Spleen (tissue), 11 donors: ENCODE measurements around the gene FARP1. TPM values are rescaled to one million over a fixed set of nuclear protein-coding genes. Genes with fewer than 3 reads are reported as not detected.
A peak's percentile ranks its signal among the peaks of the same experiment; 100 is the strongest.

Experiments used
- DNase-seq: peaks from one replicate; pipeline ENCODE4 v3.0.0-alpha.2; 2020
- H3K27ac ChIP-seq, 8 donors: fragments of 200-600 bp; sonication (generic) in 7 of 8; 1 replicate in 4 of 8; 2 replicates in 4 of 8; pipeline versions ENCODE4 v1.5.0 to v1.8.0; 2016 to 2021; ENCODE audit warnings: inconsistent platforms in 4 of 8, mild to moderate bottlenecking in 4 of 8, moderate library complexity in 1 of 8
- H3K27me3 ChIP-seq, 7 donors: fragments of 200-600 bp; sonication (generic) in 6 of 7; replicated peaks in 1 of 7; 1 replicate in 4 of 7; 2 replicates in 3 of 7; pipeline versions ENCODE4 v1.5.0 to v1.8.0; 2016 to 2021; ENCODE audit warnings: inconsistent platforms in 3 of 7, mild to moderate bottlenecking in 1 of 7
- H3K36me3 ChIP-seq, 6 donors: fragments of 200-600 bp; sonication (generic) in 5 of 6; 1 replicate in 4 of 6; 2 replicates in 2 of 6; pipeline versions ENCODE4 v1.5.0 to v1.8.0; 2016 to 2021; ENCODE audit warnings: inconsistent platforms in 2 of 6
- H3K4me1 ChIP-seq, 6 donors: fragments of 200-600 bp; sonication (generic) in 5 of 6; 1 replicate in 3 of 6; 2 replicates in 3 of 6; pipeline versions ENCODE4 v1.5.0 to v1.8.0; 2016 to 2021; ENCODE audit warnings: inconsistent platforms in 3 of 6
- H3K4me3 ChIP-seq, 8 donors: fragments of 200-600 bp; sonication (generic) in 7 of 8; 1 replicate in 4 of 8; 2 replicates in 4 of 8; pipeline versions ENCODE4 v1.5.0 to v1.8.0; 2016 to 2021; ENCODE audit warnings: inconsistent platforms in 4 of 8, mild to moderate bottlenecking in 4 of 8, moderate library complexity in 2 of 8
- H3K9me3 ChIP-seq, 8 donors: fragments of 200-600 bp; sonication (generic) in 7 of 8; 1 replicate in 4 of 8; 2 replicates in 4 of 8; pipeline versions ENCODE4 v1.5.0 to v1.8.0; 2016 to 2021; ENCODE audit warnings: inconsistent platforms in 4 of 8
- POLR2A ChIP-seq, 3 donors: fragments of 450-650 bp; IDR thresholded peaks; one replicate each; pipeline ENCODE4 v1.5.1; 2017; ENCODE audit warnings: antibody characterized with exemption in 3 of 3, mild to moderate bottlenecking in 1 of 3
- POLR2AphosphoS5 ChIP-seq, 3 donors: sonication (generic); formaldehyde crosslinking; IDR thresholded peaks; one replicate each; pipeline ENCODE4 v1.5.1; 2017; ENCODE audit warnings: antibody characterized with exemption in 3 of 3
- WGBS, 5 donors: extraction: QIAGEN DNeasy Blood & Tissue Kit in 3 of 5; methylation state at CpG; one replicate each; pipeline versions ENCODE4 v1.1.5 to v1.1.7; 2013 to 2018; 5-methylcytosine and 5-hydroxymethylcytosine counted together
- intact Hi-C: fragments of 100-400 bp; cut with DNase I; formaldehyde crosslinking; loops from one replicate; pipeline ENCODE4 v1.15.0; 2023; ENCODE audit warnings: low total_unique reads
- polyA plus RNA-seq, 3 donors: library from polyadenylated mRNA; stranded (reverse); fragments of 200-250 nt; gene quantifications; one replicate each; pipeline ENCODE4 v1.2.1, GENCODE V29; 2013
- total RNA-seq, 7 donors: library from RNA; depleted of rRNA in 3 of 7; stranded (reverse); fragments of >200 nt in 3 of 7; fragmentation: NEBNext Ultra II Directional in 4 of 7; extraction: Animal tissue kit (Norgen Biotek cat#: 25700) in 4 of 7; gene quantifications; one replicate each; pipeline versions ENCODE4 v1.1.0 to v1.2.1, GENCODE V29; 2016 to 2021
- TF ChIP-seq, protein P1 (sequence below), 11 experiments: fragments of 200-600 bp in 7 of 11; fragments of 450-650 bp in 4 of 11; sonication (generic) in 4 of 11; IDR thresholded peaks in 8 of 11; conservative IDR thresholded peaks in 3 of 11; 1 replicate in 7 of 11; 2 replicates in 4 of 11; pipeline versions ENCODE4 v1.4.0 to v1.8.0; 2016 to 2021; ENCODE audit warnings: antibody characterized with exemption in 11 of 11, inconsistent platforms in 4 of 11, mild to moderate bottlenecking in 1 of 11
- donor health status: healthy with polysubstance abuse.
- donor health status: DM: no; HTN: no; CAD: no; lungs with moderate emphysema.
- donor health status: DM: no; HTN: no; CAD: no.
- donor health status: Bipolar disorder and iron deficiency.
- donor health status: healthy.
- donor health status: DM: no; HTN: no; CAD: no.
- donor health status: DM: yes; HTN: yes; CAD: no.

Gene FARP1
- total and polyA plus RNA-seq, 10 donors, result 3.7 to 60.9 (median 33.0) TPM

GRCh38 chr13:98473135-98473787, 330.4 kb downstream of the FARP1 start:
- WGBS, 5 donors, result 71 to 87% (median 83%) methylated on average over 5 of the region's 5 CpGs
- Histone ChIP-seq H3K9me3 (no peaks in the 10 kb centered on the region), H3K27ac (peak overlapping the region in 2 of 8 donors; percentile 23 to 38), H3K4me3 (no peak overlapping the region), H3K36me3 (peaks cover 0 to 71% (median 42%) of the 10 kb centered on the region in 6 donors), H3K27me3 (no peaks in the 10 kb centered on the region), H3K4me1 (peaks cover 27 to 67% (median 40%) of the 10 kb centered on the region in 6 donors)
- peak in 2 of 3 donors; percentile 11 to 25 for TF ChIP-seq POLR2AphosphoS5 (IDR thresholded peaks at IDR 0.05)
- TF ChIP-seq POLR2A (IDR thresholded peaks at IDR 0.05), result no peak
- TF ChIP-seq, protein P1, sequence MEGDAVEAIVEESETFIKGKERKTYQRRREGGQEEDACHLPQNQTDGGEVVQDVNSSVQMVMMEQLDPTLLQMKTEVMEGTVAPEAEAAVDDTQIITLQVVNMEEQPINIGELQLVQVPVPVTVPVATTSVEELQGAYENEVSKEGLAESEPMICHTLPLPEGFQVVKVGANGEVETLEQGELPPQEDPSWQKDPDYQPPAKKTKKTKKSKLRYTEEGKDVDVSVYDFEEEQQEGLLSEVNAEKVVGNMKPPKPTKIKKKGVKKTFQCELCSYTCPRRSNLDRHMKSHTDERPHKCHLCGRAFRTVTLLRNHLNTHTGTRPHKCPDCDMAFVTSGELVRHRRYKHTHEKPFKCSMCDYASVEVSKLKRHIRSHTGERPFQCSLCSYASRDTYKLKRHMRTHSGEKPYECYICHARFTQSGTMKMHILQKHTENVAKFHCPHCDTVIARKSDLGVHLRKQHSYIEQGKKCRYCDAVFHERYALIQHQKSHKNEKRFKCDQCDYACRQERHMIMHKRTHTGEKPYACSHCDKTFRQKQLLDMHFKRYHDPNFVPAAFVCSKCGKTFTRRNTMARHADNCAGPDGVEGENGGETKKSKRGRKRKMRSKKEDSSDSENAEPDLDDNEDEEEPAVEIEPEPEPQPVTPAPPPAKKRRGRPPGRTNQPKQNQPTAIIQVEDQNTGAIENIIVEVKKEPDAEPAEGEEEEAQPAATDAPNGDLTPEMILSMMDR (IDR thresholded peaks at IDR 0.05 in 8 of 11, conservative IDR thresholded peaks at IDR 0.05 in 3 of 11), result no peak
- no peak for DNase-seq
- intact Hi-C loops, result loop anchor here (10.0 kb wide), 1 partner anchor 102 kb away; the partner anchor contains the start of gene STK24

- Histone ChIP-seq H3K4me1 (peaks cover 27 to 71% (median 45%) of the 10 kb centered on the region in 6 donors), H3K36me3 (peaks cover 0 to 66% (median 38%) of the 10 kb centered on the region in 6 donors), H3K9me3 (no peaks in the 10 kb centered on the region), H3K27me3 (no peaks in the 10 kb centered on the region), H3K27ac (peak overlapping the region in 2 of 8 donors; percentile 23 to 38), H3K4me3 (no peak overlapping the region)
- intact Hi-C loops, result loop anchor here (10.0 kb wide), 1 partner anchor 101 kb away; the partner anchor contains the start of gene STK24
- WGBS, 5 donors, result 82 to 97% (median 90%) methylated on average over 7 of the region's 7 CpGs
- DNase-seq, result no peak
- no peak for TF ChIP-seq POLR2AphosphoS5 (IDR thresholded peaks at IDR 0.05)
- TF ChIP-seq POLR2A (IDR thresholded peaks at IDR 0.05), result no peak
- TF ChIP-seq, protein P1 (IDR thresholded peaks at IDR 0.05 in 8 of 11, conservative IDR thresholded peaks at IDR 0.05 in 3 of 11), result no peak
Measured at GRCh38 chr13:98473788-98474144, 330.9 kb downstream of the FARP1 start.

DNA sequence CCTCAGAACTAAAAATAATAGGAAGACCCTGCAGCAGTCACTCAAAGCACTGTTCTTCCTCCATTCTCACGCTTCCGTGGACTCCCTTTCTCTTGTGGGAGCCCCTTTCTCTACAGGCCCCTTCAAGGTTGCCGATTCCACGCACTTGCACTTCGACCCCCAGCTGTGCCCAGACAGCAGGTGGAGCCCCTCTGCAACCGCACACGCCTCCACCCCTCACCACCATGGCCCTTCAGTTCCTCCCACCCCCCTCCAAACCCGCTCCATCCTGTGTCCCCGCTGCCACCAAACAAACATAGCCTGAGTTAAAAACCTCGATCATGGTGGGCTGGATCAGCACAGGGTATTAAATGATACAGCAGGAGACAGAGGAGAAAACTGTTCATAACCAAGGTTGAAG, 331.4 kb downstream of the FARP1 start:
- WGBS, 5 donors, result 93 to 96% (median 95%) methylated on average over 10 of the region's 10 CpGs
- Histone ChIP-seq H3K27ac (peak overlapping the region in 1 of 8 donors; percentile 79), H3K36me3 (peaks cover 0 to 61% (median 33%) of the 10 kb centered on the region in 6 donors), H3K9me3 (no peaks in the 10 kb centered on the region), H3K27me3 (no peaks in the 10 kb centered on the region), H3K4me1 (peaks cover 27 to 72% (median 51%) of the 10 kb centered on the region in 6 donors), H3K4me3 (no peak overlapping the region)
- intact Hi-C loops, result loop anchor here (10.0 kb wide), 1 partner anchor 101 kb away; the partner anchor contains the start of gene STK24
- TF ChIP-seq POLR2A (IDR thresholded peaks at IDR 0.05) (no peak), POLR2AphosphoS5 (IDR thresholded peaks at IDR 0.05) (no peak)
- TF ChIP-seq, protein P1 (IDR thresholded peaks at IDR 0.05 in 8 of 11, conservative IDR thresholded peaks at IDR 0.05 in 3 of 11), result no peak
- DNase-seq, result no peak

DNA sequence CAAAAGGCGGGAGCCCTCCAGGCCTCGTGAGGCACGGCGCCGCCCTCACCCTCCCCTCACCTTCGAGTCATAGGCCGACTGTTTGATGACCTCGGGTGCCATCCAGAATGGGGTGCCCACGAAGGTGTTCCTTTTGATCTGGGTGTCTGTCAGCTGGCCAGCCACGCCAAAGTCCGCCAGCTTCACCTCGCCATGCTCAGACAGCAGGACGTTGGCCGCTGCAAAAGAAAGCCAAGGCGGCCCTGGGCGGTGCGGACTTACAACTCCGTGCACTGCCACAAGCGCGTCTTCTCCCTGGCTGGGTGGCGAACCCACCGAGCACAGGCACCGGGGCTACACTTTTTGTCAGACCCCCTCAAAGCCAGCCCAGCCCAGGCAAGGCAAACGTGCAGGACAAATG, 331.9 kb downstream of the FARP1 start:
- TF ChIP-seq POLR2AphosphoS5 (IDR thresholded peaks at IDR 0.05) (peak in 1 of 3 donors; percentile 47), POLR2A (IDR thresholded peaks at IDR 0.05) (no peak)
- Histone ChIP-seq H3K4me1 (peaks cover 27 to 77% (median 55%) of the 10 kb centered on the region in 6 donors), H3K27ac (peak overlapping the region in 3 of 8 donors; percentile 70 to 79 (median 77)), H3K27me3 (no peaks in the 10 kb centered on the region), H3K36me3 (peaks cover 0 to 56% (median 32%) of the 10 kb centered on the region in 6 donors), H3K9me3 (no peaks in the 10 kb centered on the region), H3K4me3 (no peak overlapping the region)
- intact Hi-C loops, result loop anchor here (10.0 kb wide), 1 partner anchor 100 kb away; the partner anchor contains the start of gene STK24
- 91 to 96% (median 95%) methylated on average over 23 to 24 of the region's 24 CpGs for WGBS, 5 donors
- DNase-seq, result no peak
